GM18907 (cell line): ENCODE measurements around the gene KCNC1.

Source experiments
- ATAC-seq: cut with Tn5 transposase; IDR thresholded peaks from one replicate; pipeline ENCODE4 v1.9.1; 2021; ENCODE audit warnings: mild to moderate bottlenecking, moderate library complexity; ENCODE audit not compliant: unreplicated experiment

The KCNC1 gene

DNA sequence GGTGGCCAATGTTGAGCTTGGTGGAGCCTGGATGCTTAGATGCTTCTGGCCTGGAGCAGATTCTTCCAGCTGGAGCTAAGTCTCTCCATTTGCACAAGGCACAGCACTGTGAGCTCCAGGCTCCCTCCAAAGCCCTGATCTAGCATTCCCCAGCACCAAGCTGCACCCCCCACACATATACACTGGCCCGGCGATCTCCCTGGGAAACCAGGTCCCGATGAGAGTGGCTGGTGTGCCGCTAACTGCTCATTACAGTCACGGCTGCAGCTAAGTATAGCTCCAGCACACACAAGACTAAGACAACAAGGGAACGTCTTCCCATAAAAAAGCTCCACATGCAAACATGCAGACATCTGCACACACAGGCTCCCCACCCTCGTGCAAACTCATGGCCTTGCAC, 17.6 kb downstream of the KCNC1 start:
- ATAC-seq: no peak

DNA sequence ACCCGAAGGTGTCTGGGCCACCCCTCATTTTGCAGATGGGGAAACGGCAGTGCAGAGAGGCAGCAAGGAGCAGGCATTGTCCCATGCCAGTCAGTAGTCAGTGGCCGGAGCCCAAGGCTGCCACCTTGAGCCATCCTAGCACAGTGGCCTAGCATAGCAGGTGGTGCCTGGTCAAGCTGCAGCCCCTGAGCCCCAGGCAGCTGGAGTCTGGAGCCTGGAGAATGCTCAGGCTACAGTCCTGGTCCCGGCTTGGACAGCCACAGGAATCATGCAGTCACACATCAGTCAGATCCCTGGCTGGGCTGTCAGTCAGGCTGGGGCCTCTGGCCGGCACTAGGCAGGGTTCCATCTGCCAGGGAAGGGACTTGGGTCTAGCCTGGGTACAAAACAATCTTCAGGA, 18.6 kb downstream of the KCNC1 start:
- ATAC-seq: no peak

DNA sequence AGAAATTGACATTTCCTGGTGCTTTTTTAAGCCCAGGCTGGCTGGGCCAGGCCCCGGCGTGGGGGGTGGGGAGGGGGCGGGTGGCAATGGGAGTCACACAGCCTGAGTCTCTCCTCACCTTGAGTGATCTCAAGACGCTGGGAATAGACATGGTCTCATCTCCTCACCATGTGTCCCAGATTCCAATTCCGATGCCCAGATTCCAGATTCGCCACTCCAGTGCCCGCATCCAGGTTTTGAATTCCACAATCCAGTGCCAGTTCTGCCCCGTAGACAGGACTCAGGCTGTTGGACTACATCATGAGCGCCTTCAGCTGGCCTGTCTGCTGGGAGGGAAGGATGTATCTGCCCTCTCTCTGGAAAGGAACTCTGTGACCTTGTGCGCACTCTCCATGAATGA, 19.1 kb downstream of the KCNC1 start:
- ATAC-seq: no peak

DNA sequence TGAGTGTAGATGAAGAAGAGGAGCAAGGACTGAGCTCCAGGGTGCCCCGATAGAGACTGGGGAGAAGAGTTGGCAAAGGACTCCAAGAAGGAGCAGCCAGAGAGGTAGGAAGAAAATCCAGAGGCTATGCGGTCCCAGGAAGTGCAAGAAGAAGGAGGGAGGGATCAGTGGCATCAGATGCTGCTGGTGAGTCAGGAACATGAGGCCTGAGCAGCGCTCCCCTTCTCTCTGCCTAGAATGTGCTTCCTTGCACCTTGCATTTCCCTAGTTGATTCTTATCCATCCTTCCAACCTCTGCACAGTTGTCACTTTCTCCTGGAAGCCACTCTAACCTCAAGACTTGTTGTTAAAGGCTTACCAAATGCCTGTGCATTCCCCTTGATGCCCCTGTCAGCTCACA, 21.3 kb downstream of the KCNC1 start:
- ATAC-seq: no peak

DNA sequence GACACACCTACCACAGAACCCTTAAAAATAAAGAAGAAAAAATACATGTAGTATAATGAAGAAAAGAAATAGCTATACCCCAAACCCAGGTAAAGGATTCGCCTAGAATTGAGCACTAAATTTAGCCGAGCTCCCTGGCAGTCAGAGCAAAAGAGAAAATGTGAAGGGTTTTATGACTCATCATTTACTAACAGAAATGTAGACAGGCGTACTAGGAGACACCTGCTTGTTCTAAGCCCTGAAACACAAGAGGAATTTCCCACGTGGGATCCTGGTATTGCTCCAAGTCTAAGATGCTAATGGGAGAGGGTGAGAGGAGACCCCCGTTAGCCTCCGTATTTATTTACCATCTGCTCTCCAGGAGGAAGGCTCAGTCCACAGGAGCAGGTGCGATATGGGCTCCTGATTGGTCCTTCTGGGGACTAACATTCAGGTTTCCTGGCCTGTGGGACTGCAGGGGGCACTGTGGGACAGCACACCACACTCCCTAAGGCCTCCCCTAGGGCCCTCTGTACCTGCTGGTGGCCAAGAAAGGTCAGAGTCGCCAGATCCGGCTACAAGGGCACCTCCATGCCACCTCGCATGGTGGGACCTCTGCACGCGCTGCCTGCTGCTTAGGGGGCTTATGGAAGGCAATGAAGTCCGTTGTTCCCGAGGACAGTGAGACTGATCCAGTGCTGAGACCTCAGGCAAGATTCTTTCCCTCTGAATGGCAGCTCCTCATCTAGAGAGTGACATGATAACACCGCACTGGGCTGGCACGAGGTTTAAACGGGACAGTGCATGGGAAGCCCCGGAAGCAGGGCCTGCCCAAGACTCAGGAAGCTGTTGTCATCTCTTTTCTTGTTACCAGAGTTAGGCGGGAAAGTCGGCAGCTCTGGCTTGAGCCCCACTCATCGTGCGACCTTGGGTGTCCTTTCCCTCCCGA, 25.8 kb downstream of the KCNC1 start:
- peak; percentile 72 for ATAC-seq

DNA sequence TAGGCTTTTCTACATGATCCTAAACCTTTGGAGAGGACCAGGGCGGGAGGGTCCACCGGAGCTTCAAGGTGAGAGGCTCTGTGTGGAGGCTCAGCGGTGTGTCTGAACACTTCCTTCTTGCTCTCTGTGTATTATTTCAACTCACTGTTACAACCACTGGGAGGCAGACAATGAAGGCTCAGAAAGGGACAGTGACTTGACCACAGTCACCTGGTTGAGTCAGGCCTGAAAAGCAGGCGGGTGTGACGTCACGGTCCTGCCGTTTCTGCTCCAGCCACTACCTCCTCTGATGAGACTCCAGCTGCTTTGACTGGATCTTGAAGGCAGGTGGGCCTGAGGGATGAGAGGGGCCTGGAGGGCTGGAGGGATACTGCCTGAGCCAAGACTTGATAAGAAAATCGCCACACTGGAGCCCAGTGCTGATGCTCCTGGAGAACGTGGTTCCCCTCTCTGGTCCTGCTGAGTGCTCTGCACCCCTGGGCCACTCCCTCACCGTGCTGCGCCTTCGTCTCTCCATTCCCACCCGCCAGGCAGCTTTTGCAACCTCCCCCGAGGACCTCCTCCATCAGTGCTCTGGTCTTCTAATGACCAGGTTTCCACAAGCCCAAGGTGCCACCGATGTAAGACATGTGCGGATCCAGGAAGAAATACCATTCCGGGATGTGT, 27.9 kb downstream of the KCNC1 start:
- peak; percentile 59 for ATAC-seq

DNA sequence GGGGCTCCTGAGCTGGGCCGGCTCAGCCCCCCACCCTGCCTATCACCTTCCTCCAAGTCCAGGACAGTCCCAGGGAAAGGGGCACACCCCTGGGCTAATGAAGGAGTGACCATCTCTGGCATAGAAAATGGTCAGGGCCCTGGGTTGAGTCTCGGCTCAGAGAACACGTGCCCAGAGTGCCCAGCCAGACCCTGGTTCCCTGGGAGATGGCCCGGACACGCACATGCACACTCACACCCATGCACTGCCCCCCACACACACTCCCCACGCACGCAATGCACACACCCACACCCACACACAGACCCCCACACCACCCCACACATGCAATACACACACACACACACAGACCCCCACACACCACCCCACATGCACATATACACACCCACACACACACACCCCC, 28.7 kb downstream of the KCNC1 start:
- no peak for ATAC-seq

DNA sequence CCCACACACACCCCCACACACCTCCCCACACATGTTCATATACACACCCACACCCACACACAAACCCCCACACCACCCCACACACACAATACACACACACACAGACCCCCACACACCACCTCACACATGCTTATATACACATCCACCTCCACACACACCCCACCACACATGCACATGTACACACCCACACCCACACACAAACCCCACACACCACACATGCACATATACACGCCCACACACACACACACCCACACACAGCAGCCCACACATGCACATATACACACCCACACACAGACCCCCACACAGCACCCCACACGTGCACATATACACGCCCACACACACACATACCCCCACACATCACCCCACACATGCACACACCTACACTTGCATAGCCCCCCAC, 29.1 kb downstream of the KCNC1 start:
- ATAC-seq: no peak

DNA sequence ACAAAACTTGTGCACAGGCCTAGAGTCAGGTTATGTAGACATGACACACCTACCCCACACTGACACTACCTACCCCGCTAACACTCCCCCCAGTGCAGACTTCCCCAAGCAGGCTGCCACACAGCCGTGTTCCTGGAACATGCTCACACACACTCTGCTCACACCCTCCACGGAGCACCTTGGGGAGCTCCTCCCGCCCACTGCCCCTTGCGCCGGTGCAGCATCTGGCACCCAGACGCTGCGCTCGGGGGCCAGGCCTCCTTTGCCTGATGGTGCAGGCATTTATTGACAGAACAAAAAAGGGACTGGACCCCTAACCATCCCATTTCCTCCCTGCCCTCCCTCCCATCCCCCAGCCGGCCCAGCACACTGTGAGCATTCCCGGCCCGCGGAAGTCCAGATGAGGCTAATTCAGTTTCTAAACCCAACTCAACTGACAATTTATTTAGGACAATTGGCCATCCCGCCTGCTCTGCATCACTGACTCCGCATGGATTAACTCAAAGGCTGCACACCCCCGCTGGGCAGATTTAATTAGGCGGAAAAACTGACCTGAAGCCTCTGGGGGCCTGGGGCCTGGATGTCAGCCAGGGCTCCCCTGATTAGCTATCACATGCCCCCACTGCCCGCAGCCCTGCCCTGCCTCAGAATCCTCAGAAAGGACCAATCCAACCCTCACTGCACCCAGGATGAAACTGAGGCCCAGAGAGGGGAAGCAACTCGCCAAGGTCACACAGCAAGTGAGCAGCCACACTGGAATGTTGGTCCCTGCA, 30.1 kb downstream of the KCNC1 start:
- ATAC-seq: no peak

DNA sequence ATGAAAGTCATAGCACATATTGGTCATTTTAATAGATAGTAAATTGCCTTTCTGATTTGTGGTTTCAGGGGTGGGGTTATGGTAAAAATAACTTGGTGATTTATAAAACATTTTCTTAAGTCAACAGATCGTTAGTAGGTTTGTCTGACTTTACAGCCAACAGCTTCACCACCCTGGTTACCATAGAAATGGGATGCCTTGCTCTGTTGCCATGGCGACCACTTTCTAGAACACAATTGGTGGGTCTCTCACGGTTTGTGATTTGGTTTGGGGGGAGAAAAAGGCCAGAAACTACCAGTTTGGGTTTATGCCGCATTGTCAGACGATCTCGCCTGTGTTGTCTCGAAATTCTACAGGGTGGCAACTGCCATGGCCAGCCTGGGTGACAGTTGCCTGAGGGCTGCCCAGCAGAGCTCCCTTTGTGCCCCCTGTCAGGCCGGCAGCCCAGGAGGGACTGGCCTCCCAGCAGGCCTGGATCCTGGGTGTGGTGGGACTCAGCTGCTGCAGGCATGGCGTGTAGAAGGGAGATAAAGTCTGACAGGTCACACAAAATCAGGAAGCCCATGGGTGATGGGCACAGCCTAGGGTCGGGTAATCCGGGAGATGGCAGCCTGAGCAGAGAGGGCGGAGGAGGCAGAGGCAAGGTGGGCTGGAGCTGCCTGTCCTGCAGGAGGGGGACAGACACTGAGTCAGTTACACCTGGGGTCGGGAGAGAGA, 30.9 kb downstream of the KCNC1 start:
- no peak for ATAC-seq

DNA sequence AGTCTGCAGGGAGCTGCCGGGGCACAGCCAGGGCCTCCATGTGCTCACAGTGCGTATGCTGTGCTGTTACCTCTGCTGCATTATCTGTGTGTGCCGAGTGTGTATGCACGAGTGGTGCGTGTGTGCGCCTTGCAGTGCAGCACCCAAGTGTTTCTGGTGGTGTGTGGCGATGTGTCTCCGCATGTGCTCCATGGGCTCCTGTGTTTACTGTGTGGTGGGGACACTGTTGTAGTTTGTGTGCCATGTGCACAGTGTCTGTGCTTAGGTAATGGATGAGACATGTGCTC, 31.4 kb downstream of the KCNC1 start:
- no peak for ATAC-seq

DNA sequence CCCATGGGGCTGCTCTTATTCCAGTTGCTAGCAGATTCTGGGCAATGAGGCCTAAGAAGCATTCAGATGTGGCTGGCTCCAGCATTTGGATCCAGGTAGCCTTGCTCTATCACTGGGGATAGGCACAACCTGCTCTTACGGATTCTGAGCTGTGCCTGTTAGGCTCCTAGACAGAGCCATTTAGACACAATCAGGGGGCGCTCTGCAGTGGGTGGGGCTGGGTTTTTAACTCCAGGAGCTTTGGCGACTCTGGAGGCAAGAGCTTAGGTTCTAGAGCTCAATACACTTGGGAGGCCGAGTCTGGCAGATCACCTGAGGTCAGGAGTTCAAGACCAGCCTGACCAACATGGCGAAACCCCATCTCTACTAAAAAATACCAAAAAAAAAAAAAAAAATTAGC, 32.0 kb downstream of the KCNC1 start:
- no peak for ATAC-seq

DNA sequence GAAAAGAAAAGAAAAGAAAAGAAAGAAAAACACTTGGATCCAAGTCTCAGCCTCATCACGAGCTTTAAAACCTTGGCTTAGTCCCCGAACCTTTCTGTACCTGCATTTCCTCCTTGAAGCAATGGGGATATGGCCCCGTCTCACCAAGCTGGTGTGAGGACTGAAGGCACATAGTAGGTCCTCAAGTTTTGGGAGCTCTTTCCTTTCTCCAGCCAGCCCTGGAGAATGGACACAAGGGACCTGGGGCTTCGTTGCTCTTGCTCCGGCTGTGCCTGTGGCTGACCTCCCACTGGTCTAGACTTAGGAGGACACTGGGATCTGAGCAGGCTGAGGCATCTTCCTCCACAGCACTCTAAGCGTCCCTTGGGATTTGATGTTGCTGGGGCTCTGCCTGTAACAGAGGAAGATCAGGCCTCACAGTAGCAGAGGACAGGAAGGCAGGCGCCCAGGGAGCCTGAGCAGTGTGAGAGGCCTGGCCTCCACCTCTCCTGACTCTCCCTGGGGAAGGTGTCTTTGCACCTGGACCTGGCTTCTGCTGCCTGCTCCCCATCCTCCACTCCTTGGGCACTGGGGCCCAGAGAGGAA, 32.8 kb downstream of the KCNC1 start:
- no peak for ATAC-seq

DNA sequence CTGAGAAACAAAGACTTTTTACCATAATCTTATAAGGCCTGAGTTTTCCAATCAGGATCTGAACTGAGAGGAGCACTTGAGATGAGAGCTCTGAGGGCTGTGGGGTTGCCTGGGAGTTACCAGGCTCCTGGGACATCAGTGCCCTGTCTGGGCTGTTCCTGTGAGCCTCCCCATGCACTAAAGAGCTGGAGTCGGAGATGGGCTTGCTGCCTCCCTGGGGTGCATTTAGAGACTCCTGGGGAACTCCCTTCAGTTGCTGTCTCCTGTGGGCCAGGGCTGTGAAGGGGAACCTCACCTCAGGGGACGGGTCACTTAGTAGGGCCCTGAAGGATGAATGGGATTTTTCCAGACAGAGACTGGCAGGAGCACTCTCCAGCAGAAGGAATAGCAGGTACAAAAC, 33.3 kb downstream of the KCNC1 start:
- ATAC-seq: no peak

DNA sequence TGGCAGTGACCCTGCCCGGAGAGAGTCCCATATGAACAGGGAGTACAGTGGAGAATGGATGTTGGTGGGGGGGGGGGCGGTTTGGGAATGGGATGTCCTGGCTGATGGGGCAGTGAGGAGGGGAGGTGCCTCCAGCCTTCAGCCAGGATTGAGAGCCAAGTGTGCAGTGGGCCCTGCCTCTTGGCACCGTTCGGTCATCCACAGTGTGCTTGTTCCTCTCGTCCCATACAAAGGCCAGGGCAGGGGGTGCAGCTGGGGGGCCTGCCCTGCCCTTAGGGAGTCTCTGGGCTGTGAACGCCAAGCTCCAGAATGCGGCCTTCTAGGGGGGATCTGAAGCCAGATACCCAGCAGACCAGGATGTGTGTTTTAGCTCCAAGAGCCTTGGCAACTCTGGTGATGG, 34.0 kb downstream of the KCNC1 start:
- ATAC-seq: no peak

DNA sequence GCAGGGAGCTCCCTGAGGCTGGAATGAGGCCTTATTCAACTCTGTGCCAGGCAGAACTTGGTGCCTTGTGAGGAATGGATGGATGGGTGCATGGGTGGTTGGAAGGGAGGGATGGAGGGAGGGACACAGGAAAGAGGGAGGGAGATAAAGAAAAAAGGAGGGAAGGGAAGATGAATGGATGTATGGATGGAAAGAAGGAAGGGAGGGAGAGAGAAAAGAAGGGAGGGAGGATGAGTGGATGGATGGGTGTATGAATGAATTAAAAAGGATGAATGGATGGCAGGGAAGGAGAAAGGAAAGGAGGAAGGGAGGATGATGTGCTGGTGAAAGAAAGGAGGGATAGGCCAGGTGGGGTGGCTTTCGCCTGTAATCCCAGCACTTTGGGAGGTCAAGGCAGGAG, 34.6 kb downstream of the KCNC1 start:
- ATAC-seq: no peak

DNA sequence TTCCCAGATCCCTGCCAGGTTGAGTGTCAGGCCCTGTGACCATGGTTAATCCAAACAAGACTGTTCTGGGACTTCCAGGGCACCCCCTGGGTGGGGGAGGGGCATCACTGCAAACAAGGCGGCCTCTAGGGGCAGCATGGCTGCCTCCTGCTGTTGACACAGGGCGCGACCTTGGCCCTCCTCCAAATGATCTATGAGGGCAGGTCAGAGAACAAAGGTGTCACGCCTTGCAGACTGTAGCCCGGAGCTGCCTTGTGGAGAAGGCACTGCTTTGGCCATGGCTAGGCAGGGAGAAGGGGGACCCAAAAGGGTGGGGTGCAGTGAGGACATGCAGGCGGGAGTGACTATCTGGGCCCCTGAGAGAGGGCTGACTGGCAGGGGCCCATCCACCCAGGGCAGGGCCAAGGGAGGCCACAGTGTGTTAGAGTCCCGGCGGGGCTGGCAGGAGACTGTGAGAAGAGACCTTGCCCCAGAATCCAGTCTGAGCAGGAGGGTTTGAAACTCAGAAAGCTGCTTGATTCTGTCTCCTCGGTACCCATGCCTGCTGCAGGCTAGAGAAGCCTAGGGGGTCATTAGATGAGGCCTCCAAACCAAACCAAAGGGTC, 35.6 kb downstream of the KCNC1 start:
- ATAC-seq: no peak

DNA sequence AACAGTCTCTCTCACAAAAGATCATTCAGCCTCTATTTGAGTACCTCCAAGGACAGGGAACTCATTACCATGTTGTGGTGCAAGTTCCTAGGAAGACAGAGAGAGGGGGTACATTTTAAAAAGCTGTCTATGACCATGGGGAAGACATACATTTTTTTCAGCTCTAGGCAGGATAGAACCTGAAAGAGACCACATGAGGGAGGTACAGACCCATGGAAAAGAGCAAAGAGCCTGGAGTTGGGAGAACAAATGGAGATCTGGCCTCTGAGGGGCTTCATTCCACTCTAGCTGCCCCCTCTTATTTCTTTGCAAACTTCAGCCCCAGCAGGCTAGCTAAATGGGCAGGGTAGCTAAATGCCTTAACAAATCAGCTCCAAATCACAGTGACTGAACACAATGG, 36.3 kb downstream of the KCNC1 start:
- ATAC-seq: no peak

DNA sequence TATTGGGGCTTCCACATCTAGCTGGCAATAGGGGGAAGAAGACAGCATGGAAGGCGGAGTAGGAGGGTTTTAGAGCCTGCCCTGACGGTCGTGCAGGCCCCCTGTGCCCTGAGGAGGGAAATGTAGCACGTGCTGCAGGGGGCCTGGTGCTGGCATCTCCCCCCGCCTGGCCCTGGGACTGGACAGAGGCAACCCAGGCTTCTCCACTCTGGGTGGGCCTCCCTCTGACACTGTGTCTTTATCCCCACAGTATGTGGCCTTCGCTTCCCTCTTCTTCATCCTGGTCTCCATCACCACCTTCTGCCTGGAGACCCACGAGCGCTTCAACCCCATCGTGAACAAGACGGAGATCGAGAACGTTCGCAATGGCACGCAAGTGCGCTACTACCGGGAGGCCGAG, 36.8 kb downstream of the KCNC1 start:
- ATAC-seq: no peak

DNA sequence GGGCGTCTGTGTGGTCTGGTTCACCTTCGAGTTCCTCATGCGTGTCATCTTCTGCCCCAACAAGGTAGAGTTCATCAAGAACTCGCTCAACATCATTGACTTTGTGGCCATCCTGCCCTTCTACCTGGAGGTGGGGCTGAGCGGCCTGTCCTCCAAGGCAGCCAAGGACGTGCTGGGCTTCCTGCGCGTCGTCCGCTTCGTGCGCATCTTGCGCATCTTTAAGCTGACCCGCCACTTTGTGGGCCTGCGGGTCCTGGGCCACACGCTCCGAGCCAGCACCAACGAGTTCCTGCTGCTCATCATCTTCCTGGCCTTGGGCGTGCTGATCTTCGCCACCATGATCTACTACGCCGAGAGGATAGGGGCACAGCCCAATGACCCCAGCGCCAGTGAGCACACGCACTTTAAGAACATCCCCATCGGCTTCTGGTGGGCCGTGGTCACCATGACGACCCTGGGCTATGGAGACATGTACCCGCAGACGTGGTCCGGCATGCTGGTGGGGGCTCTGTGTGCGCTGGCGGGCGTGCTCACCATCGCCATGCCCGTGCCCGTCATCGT, 37.3 kb downstream of the KCNC1 start:
- ATAC-seq: no peak
